HFFc6 (cell line): ENCODE measurements around the gene LIPC. TPM values are rescaled to one million over a fixed set of nuclear protein-coding genes. Genes with fewer than 3 reads are reported as not detected.

Experiments used
- DNase-seq: peaks from one replicate; pipeline ENCODE4 v3.0.0-alpha.2; 2018
- H3K27ac Mint-ChIP-seq: 2 replicates; pipeline ENCODE4 v1.8.0; 2020; ENCODE audit warnings: mild to moderate bottlenecking, mixed read lengths
- H3K27me3 Mint-ChIP-seq: 2 replicates; pipeline ENCODE4 v1.8.0; 2021; ENCODE audit warnings: mild to moderate bottlenecking, moderate library complexity, mixed read lengths; ENCODE audit not compliant: insufficient read depth
- H3K36me3 Mint-ChIP-seq: 2 replicates; pipeline ENCODE4 v1.8.0; 2021; ENCODE audit warnings: low read depth, mixed read lengths
- H3K4me1 Mint-ChIP-seq: 2 replicates; pipeline ENCODE4 v1.8.0; 2020; ENCODE audit warnings: low read depth, mixed read lengths
- H3K4me3 Mint-ChIP-seq: 2 replicates; pipeline ENCODE4 v1.8.0; 2020; ENCODE audit warnings: mild to moderate bottlenecking, moderate library complexity, mixed read lengths
- H3K9me3 Mint-ChIP-seq: 2 replicates; pipeline ENCODE4 v1.8.0; 2020; ENCODE audit warnings: mild to moderate bottlenecking, mixed read lengths
- CTCF ChIP-seq: fragments of 200-600 bp; sonication (generic); IDR thresholded peaks from 2 replicates; pipeline ENCODE4 v1.5.0; 2021; ENCODE audit warnings: antibody characterized with exemption, mild to moderate bottlenecking
- total RNA-seq, 6 experiments: library from RNA; stranded (reverse); fragmentation: NEBNext Ultra II Directional; extraction: Animal tissue kit (Norgen Biotek cat#: 25700); gene quantifications; 2 replicates in 1 of 6; 3 replicates in 5 of 6; pipeline ENCODE4 v1.2.3, GENCODE V29; 2021

LIPC gene
- total RNA-seq, 6 experiments from 2014 or later, result not detected

GRCh38 chr15:58605931-58606530 lies 174.2 kb downstream of the LIPC start:
- no peak overlapping the region for H3K4me3 Mint-ChIP-seq
- peaks cover 38% of the 10 kb centered on the region for H3K4me1 Mint-ChIP-seq
- no peaks in the 10 kb centered on the region for H3K9me3 Mint-ChIP-seq
- no peaks in the 10 kb centered on the region for H3K27me3 Mint-ChIP-seq
- DNase-seq, result no peak
- TF ChIP-seq CTCF, result no peak
- H3K36me3 Mint-ChIP-seq, result peaks cover 31% of the 10 kb centered on the region
- no peak overlapping the region for H3K27ac Mint-ChIP-seq

GRCh38 chr15:58606577-58607080 lies 174.8 kb downstream of the LIPC start:
- Mint-ChIP-seq H3K27ac (no peak overlapping the region), H3K4me1 (peaks cover 40% of the 10 kb centered on the region), H3K27me3 (no peaks in the 10 kb centered on the region), H3K36me3 (peaks cover 30% of the 10 kb centered on the region), H3K4me3 (no peak overlapping the region), H3K9me3 (no peaks in the 10 kb centered on the region)
- DNase-seq, result no peak
- no peak for TF ChIP-seq CTCF

GRCh38 chr15:58608129-58608590 lies 176.4 kb downstream of the LIPC start:
- DNase-seq, result peak; percentile 59
- Mint-ChIP-seq H3K4me1 (peaks cover 50% of the 10 kb centered on the region), H3K36me3 (peaks cover 29% of the 10 kb centered on the region), H3K9me3 (peaks cover 2% of the 10 kb centered on the region), H3K27me3 (no peaks in the 10 kb centered on the region), H3K27ac (peak overlapping the region; percentile 70), H3K4me3 (peak overlapping the region; percentile 70)
- no peak for TF ChIP-seq CTCF

- DNase-seq, result peak; percentile 1
- peak overlapping the region; percentile 70 for H3K4me3 Mint-ChIP-seq
- no peaks in the 10 kb centered on the region for H3K27me3 Mint-ChIP-seq
- peaks cover 7% of the 10 kb centered on the region for H3K9me3 Mint-ChIP-seq
- no peak for TF ChIP-seq CTCF
- H3K27ac Mint-ChIP-seq, result peak overlapping the region; percentile 70
- H3K36me3 Mint-ChIP-seq, result peaks cover 29% of the 10 kb centered on the region
- peaks cover 50% of the 10 kb centered on the region for H3K4me1 Mint-ChIP-seq
Measured at GRCh38 chr15:58608711-58609110, 176.9 kb downstream of the LIPC start.

GRCh38 chr15:58611731-58612676 lies 180.2 kb downstream of the LIPC start:
- Mint-ChIP-seq H3K27me3 (no peaks in the 10 kb centered on the region), H3K36me3 (peaks cover 60% of the 10 kb centered on the region), H3K9me3 (peaks cover 33% of the 10 kb centered on the region), H3K27ac (no peak overlapping the region; the same call in 1 of the 2 replicates), H3K4me1 (peaks cover 55% of the 10 kb centered on the region), H3K4me3 (no peak overlapping the region)
- no peak for DNase-seq
- no peak for TF ChIP-seq CTCF
